ENCODE data around the gene DLG4.
A peak's percentile ranks its signal among the peaks of the same experiment; 100 is the strongest.

Gene DLG4
- total RNA-seq, result 13.4 to 20.3 (median 18.3) reads per million in 4 donors

DNA sequence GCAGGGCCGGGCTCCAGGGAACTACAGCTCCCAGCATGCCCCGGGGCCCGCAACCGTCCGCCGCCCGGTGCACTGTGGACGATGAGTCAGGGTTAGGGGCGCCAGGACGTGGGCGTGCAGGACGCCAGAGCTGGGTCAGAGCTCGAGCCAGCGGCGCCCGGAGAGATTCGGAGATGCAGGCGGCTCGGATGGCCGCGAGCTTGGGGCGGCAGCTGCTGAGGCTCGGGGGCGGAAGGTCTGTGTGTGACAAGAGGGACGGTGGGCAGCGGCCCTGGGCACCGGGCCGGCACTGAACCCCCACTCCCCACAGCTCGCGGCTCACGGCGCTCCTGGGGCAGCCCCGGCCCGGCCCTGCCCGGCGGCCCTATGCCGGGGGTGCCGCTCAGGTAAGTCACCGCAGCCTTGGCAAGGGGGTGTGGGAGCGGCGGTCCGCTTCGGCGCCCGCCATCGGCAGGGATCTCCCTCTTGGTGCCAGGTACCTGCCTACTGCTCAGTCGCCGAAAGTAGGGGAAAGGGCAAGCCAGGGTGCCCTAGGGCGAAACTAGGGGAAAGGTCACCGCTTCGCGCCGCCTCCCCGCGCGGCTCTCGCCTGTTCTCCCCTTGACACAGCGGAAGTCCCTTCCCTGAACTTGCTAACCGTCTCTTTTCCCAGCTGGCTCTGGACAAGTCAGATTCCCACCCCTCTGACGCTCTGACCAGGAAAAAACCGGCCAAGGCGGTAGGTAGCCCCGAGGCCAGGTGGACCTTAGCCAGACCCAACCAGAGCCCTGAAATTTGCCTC is at the start of gene DLG4, which contains the start of gene ACADVL:
Gene DLG4 (minus strand): TSS at position 25 of the 781 bp plus-strand sequence.
Gene ACADVL (plus strand): TSS at position 127 of the 781 bp plus-strand sequence. CDS start 47 bp downstream, at position 174.
- DNase-seq, result peak; percentile 48 to 79 (median 66)

DNA sequence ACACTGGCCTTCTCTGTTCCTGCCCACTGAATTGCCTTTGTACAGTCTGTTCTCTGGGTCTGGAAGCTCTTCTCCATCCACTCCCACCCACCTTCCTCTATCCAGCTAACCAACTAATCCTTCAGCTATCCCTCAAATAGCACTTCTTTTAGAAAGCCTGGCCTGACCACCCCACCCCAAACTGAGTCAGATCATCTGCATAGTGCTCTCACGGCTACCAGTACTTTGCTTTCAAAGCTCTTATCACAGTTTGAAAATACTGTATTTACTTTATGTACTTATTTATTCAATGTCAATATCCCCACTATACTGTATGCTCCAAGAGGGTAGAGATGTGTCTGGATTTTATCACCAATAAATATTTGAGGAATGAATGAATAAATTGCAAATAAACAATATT is 47.1 kb upstream of the DLG4 start:
- DNase-seq, result no peak

DNA sequence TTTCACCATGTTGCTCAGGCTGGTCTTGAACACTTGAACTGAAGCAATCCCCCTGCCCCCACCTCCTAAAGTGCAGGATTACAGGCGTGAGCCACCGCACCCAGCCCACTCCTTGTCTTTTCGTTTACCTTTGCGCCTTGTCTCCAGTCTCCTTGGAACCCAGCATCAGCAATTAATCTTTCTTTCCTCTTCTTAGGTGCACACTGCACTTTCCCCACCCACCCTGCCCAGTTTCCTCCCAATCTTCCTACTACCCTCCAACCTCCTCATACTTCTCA is 44.1 kb upstream of the DLG4 start:
- DNase-seq, result no peak

DNA sequence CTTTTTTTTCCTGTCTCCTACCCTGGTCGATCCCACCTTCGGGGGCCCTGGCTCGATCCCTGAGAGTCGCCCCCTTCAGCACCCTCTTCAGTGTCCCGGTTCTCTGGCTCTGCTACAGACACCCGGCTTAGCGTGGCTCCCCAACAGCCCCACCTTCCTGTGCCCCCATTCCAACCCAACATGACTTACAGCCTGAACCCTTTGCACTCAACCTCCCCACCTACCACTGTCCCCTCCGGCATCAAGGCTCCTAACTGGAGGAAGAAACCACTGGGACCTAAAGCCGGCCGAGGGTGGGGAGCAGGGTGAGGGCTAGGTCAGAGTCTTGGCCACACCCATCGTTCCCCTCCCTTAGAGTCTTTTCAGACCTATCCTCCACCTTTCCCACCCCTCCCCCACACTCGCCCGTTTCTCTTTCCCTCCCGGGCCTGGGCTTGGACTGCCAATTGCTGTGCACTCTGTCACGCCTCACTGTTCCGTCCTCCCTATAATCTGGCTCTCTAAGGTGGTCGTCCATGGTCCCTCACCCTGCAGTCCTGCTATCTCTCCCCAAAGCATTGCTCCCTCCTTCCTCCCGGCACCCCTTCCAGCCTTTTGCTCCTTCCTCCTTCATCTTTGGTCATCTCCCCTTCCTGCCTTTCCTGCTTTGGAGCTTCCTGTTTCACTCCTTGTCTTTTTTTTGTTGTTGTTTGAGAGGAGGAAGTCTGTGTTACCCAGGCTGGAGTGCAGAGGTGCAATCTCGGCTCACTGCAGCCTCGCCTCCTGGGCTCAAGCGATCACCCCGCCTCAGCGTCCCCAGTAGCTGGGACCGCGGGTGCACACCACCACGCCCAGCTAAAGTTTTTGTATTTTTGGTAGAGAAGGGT is 43.5 kb upstream of the DLG4 start:
- DNase-seq, result no peak

DNA sequence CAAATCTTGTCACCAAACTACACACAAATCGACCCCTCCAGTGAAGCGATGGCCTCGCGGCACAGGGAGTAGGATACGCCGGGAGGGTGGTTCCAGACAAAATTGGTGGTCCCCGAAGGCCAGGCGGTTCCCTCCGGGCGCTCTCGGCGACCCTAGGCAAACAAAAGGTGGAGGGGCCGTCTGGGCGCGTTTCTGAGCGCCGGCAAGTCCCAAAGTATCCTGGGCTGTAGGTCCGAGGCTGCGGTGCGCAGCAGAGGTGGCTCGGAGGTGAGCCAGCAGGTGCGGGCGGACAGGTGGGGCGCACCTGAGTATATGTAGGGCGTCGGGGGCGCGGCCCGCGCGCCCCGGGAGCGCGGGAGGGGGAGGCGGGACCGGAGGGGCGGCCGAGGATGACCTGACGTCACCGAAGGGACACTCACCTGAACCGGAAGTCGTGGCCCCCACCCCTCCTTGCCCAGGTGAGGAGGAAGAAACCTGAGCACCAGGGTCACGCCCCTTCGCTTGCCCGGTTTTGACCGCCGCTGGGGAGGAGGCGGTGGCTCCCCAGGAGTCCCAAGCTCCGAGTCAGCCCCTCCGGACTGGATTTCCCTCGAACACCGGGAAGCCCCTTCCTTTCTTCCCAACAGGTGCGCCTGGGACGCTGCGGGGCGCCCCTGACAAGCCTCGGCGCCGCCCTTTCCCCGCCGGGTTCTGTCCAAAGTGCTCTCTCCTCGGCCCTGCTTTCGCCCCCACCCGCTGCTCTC is 42.7 kb upstream of the DLG4 start, which contains the start of gene CLDN7:
Gene CLDN7 (minus strand): TSS at position 287 of the 743 bp plus-strand sequence. CDS start 435 bp downstream, outside the sequence.
- no peak for DNase-seq

DNA sequence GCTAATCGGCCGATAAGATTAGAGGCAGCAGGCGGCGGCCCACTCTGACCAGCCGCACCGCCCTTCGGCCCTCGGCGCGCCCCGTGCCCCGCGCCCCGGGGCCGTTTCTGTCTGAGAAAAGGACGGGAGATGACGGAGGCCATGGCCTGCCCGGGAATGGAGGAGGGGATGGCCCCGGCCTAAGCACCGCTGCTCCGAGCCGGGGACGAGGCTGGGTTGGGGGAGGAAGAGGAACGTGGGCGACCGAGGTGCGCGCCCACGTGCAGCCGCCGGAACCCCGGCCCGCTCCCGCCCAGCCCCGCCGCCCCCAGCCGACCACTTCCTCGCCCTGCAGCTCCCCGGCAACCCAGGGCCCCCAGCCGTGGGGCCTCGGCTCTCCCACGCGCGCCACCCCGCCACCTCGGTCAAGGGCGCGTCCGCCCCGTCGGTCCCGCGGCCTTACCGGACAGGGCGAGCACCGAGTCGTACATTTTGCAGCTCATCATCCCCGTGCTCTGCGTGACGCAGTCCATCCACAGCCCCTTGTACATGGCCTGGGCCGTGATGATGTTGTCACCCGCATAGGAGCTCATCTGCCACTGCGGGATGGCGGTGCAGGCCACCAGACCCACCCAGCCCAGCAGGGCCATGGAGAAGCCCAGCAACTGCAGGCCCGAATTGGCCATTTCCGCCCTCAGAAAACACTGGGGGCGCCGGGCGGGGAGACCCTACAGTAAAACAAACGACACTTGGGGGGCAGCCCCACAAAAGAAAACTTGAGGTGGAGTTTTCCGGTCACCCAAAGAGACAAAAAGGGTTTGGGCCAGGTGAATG is 41.9 kb upstream of the DLG4 start:
- DNase-seq, result peak in 2 of 5 donors; percentile 16 to 20

DNA sequence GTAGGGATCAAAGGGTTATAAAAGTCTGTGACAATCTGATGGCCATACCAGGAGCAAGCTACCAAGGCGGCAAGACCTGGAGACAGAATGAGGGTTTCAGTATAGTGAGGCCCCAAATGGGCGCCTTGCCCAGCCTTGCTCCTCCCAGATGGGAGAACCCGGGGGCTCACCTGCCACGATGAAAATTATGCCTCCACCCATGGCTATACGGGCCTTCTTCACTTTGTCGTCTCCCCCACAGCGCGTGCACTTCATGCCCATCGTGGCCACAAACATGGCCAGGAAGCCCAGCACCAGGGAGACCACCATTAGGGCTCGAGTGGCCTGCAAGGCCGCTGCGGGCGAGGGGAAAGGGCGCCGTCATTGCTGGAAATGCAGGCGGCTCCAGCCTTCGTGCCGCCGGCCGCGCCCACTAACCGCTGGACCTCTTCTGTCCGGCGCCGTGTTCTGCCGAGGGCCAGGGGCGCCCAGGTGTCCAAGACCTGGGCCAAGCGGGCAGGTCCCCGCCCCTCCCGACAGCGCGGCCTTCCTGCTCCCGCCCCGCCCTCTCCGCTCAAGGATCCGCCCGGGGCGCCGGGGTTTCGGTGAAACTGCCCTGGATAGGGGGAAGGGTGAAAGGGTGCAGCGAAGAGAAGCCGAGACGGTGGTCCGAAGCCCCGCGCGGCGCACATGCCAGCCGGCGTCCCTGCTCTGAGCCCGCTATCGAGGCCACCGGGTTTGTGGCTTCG is 41.2 kb upstream of the DLG4 start:
- peak in 2 of 5 donors; percentile 25 to 56 for DNase-seq

DNA sequence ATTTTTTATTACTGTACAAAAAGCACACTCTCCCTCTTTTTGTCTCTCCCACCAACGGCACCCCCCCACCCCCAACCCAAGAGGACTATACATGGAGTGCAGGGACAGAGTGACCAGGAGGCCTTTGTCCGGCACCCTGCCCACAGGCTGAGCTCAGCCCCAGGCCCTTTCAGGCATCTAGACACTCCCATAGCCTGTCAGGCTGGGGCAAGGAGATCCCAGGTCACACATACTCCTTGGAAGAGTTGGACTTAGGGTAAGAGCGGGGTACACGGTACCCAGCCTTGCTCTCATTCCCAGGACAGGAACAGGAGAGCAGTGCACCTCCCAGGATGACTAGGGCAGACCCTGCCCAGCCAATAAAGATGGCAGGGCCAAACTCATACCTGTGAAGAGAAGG is 40.5 kb upstream of the DLG4 start:
- DNase-seq, result no peak

DNA sequence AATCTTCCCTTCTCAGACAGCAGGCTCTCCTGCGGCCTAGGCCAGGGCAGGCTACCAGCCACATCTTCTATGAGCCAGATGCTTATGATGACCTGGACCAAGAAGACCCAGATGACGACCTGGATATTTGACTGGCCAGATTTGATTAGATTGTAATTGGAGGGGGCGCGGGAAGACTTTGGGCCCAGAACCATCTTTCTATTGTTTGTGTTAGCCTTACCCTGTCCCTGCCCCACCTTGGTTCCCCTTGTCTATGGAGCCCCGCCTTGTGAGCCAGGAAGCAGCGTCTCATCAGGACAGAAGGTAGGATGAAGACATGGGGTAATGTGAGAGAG is 39.9 kb upstream of the DLG4 start:
- DNase-seq, result no peak

DNA sequence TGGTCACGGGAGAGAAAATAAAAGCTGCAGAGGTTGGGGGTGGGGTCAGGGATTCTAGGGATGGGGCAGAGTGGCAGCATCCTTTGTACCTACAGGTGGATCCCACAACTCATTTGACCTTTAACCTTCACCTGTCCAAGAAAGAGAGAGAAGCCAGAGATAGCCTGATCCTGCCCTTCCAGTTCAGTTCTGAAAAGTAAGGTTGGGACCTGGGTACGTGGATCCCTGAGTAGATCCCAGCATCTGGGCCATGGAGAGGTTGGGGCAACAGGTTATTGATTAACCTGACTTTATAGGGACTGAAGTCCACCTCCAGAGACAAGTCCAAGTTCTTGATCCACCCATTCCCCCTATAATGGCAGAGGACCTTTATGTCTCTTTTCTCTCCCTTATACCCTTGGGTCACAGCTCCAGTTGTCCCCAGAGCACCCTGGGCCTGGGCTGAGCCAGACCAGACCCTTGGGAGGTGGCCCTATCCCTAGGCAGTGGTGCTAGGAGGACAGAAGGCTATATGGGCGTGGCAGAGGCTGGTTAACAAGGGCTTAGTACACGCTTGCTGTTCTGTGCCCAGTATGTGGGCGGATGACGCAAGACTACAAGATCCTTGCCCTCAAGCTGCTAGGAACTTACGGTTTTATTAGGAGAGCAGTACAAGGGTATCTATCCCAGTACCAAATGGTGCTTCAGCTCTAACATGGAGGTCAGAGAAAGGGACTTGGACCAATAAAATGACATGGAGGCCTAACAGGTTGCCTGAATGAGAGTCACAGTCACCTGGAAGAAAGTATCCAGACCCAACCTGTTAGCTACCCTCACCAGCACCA is 39.3 kb upstream of the DLG4 start:
- peak in 1 of 5 donors; percentile 43 for DNase-seq

DNA sequence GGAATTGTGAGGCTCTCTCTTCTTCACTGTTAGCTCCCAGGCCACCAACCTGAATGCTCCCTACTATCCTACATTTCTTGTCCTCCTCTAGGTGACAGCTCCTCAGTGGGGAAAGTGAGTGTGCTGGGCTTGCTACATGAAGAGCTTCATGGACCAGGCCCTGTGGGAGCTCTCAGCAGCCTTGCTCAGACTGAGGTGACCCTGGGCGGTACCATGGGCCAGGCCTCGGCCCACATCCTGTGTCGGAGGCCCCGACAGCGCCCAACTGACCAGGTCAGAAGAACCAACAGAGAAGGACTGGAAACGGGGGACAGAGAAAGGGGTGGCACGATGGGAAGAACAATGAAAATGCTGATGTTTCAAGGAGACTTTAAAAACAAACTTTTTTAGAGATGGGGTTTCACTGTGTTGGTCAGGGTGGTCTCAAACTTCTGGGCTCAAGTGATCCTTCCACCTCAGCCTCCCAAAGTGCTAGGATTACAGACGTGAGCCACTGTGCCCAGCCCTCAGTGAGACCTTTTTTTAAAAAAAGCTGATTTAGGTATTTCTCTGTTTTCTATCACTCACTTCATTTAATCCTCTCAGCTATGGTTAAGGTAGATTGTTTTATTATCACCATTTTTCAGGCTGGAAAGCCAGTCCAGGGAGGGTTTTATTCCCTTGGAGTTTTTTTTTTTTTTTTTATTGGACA is 37.3 kb upstream of the DLG4 start:
- DNase-seq, result no peak

DNA sequence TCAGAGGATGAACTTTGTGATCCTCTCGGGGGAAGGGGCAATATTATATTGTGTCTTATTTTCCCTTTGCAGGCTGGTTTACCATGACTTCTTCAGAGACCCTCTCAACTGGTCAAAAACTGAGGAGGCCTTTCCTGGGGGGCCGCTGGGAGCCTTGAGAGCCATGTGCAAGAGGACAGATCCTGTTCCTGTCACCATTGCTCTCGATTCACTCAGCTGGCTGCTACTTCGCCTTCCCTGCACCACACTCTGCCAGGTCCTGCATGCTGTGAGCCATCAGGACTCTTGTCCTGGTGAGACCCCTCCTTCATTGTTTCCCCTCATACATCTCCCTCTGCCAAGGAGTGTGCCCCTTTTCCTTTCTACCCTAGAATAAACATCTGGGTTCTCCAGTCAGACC is 34.9 kb upstream of the DLG4 start:
- DNase-seq, result no peak

DNA sequence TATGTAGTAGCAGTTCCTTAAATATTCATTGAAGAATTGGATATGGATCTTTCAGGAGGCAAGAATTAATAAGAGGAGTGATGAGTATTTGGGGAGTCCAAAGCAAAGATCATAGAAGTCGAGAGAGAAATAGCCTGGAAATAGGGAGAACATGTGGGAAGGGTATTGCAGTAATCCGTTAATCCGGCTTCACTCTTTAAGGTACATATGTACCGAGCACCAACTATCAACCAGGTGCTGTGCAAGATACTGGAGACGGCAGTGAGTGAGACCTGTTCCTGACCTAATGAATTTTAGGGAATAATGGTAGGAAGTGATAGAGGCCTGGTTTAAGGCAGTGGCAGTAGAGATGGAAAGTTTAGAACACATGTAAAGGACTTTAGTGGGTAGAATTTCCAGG is 33.4 kb upstream of the DLG4 start:
- no peak for DNase-seq

DNA sequence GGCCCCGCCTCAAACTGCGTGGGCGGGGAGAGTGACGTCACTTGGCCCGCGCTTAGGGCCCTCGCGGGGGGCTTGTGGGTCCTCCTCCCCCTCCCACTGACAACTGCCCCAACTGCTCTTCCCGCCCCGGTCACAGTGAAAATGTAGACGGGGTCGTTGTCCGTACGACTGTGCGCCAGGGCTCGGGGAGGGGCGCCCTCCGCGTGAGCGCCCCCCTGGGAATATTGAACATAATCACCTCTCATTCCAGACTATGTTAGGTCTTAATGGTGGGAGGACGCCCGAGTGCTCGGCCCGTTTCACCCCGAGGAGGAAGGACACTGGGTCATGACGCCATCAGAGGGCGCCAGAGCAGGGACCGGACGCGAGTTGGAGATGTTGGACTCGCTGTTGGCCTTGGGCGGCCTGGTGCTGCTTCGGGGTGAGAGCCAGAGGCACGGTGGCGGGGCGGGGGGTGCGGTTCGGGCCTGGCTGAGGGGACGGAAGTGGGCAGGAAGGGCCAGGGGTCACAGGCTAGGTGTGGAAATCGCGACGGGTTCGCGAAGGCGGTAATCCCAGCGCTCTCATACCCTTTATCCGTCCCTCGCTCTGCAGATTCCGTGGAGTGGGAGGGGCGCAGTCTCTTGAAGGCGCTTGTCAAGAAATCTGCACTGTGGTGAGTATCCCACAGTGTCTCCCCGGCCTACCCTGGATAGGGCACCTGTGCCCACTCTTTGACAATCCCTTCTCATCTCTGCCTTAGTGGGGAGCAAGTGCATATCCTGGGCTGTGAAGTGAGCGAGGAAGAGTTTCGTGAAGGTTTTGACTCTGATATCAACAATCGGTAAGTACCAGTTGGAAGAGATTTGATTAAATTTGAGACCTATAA is 32.8 kb upstream of the DLG4 start, which contains the start of gene ELP5:
Gene ELP5 (plus strand): TSS at position 40 of the 868 bp plus-strand sequence. CDS start 336 bp downstream, at position 376.
- DNase-seq, result peak; percentile 70 to 92 (median 81)

DNA sequence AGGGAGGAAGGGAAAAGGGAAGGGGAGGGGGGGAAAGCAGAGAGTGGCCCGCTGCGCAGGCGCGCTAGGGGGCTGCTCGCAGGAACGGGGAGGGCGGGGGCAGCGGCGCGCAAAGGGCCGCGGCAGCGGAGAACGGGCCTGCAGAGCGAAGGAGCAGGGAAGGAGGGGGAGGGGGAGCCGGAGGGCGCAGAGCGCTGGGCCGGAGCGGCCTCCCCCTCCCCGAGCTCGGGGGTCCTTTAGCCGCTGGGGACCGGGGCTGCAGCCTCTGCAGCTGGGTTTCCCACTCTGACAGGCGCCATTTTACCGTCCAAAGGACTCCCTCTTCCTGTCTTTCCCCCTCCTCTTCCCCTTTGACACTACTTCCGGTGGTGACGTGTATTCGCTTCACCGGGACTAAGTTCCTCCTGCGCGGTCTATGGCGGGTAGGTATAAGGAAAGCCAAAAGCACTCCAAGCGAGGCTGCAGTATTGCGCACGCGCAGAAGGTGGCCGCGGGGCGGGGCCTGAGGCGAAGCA is 32.1 kb upstream of the DLG4 start, which contains the start of gene CTDNEP1:
Gene CTDNEP1 (minus strand): TSS at position 74 of the 515 bp plus-strand sequence. CDS start 438 bp downstream, outside the sequence.
- peak; percentile 96 to 99 (median 98) for DNase-seq

DNA sequence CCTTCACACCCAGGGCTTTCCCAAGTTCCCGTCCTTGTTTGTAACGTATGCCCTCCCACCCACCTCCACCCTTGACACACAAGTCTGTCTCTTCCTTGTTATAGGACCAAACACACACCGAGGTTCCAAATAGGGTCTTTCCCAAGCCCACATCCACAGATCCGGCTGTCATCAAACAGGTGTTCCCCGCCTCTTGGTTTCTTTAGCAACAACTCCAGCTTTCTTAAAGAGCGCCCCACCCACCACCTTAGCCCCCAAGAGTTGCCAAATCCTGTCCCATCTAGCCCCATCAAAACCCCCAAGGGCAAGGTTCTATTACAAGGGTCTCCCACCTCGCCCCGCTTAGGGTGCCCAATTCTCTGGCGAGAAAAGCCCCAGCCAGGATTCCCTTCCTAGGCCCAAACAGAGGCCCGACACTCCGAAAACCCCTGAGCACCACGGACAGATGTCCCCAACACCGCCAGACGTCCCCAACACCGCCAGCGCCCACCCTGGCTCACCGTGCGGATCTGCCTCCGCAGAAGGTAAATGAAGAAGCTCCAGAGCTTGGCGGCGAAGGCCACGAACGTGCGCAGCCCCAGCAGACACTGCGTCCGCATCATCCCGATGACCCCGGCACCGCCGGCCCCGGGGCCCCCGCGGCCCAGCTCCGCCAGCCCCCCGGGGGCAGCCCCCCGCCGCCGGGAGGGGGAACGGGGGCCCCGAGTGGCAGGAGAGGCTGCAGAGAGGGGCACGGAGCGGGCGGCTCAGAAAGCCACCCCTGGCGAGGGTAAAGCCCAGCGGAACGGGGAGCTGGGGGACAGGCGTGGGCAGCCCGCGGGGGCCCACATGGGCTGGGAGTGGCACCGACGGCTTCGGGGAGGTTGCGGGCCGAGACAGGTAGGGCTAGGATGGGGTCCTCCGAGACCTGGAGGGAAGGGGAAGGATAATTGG is 31.3 kb upstream of the DLG4 start:
- DNase-seq, result no peak

DNA sequence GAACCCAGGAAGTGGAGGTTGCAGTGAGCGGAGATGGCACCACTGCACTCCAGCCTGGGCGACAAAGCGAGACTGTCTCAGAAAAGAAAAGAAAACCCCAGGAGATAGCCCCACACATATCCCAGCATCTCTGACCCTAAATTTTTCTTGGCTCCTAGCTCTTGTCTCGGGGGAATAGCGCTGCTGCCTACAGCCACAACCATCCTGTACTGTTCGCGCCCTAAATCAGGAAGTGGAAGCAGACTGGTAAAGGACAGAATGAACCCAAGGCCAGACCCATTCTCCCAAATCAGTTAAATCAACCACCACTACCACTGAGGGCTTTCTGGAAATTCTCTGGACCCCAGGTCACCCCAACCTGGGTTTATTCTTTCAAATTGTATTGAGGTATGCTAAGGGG is 30.2 kb upstream of the DLG4 start:
- DNase-seq, result no peak
